Nucleus accumbens (tissue), 56 donors: Measurements from ENCODE around the gene PWWP2A.
"Not testable (repeated sequence)": the region's sequence is repeated elsewhere in the genome, so short reads cannot be mapped to it uniquely, and the experiment has no call there.

ENCODE experiments used
- DNase-seq, 56 donors: peaks; one replicate each; lab custom pipeline; 2025; lab: John Stamatoyannopoulos, UW

PWWP2A gene, protein sequence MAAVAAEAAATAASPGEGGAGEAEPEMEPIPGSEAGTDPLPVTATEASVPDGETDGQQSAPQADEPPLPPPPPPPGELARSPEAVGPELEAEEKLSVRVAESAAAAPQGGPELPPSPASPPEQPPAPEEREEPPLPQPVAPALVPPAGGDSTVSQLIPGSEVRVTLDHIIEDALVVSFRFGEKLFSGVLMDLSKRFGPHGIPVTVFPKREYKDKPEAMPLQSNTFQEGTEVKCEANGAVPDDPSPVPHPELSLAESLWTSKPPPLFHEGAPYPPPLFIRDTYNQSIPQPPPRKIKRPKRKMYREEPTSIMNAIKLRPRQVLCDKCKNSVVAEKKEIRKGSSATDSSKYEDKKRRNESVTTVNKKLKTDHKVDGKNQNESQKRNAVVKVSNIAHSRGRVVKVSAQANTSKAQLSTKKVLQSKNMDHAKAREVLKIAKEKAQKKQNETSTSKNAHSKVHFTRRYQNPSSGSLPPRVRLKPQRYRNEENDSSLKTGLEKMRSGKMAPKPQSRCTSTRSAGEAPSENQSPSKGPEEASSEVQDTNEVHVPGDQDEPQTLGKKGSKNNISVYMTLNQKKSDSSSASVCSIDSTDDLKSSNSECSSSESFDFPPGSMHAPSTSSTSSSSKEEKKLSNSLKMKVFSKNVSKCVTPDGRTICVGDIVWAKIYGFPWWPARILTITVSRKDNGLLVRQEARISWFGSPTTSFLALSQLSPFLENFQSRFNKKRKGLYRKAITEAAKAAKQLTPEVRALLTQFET

DNA sequence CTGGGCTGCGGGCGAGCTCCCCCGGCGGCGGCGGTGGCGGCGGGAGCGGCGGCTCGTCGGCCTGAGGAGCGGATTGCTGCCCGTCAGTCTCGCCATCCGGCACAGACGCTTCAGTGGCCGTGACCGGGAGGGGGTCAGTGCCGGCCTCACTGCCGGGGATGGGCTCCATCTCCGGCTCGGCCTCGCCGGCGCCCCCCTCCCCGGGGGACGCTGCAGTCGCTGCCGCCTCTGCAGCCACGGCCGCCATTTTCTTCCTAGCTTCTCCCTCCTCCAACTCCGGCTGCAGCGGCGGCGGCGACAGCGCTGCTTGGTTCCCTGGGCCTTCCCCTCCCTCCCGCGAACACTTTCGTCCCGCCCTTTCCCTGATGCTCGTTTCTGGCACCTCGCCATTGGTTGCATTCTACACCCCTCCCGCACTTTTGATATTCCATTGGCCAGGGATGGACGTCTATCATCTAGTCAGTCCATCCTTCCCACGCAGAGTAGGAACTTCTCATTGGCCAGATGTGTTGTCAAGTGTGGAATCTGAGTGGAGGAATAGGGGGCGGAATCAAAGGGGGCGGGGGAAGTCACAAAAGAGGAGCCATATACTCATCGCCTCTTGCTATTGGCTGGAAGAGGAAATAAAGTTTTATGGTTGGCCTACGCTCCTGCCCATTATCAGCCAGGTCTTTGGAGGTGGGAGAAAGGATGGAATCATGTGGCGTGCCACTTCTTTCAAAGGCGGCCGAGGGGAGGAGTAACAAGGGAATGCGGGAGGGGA, at the start of gene PWWP2A:
Gene PWWP2A (minus strand): TSS at position 309 of the 763 bp plus-strand sequence. CDS start 62 bp downstream, at position 247.
- DNase-seq, result peak; percentile 82 to 100 (median 99)

DNA sequence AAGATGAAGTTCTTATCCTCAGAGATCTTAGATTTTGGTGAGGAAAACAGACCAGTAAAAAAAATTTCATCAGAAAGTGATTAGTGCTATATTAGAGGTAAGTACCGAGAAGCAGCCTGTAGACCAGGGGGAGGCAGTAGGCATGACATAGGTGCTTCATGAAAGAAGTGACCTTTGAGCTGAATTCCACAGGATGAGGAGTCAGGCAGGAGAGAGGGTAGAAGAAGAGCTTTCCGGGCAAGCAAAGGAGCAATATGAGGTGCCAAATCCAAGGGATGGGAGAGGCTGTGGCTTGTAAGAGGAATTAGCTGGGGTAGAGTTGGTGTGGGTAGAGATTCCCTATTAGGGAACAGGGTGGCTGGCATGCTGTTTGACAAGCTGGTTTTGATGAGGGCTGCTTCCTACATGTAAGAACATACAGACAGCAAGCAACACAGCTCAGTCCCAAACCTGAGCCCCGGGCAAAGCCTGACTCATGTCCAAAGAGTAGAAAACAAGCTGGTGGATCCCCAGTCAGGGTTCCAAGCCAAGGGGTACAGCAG, 48.4 kb upstream of the PWWP2A start:
- DNase-seq, result no peak

DNA sequence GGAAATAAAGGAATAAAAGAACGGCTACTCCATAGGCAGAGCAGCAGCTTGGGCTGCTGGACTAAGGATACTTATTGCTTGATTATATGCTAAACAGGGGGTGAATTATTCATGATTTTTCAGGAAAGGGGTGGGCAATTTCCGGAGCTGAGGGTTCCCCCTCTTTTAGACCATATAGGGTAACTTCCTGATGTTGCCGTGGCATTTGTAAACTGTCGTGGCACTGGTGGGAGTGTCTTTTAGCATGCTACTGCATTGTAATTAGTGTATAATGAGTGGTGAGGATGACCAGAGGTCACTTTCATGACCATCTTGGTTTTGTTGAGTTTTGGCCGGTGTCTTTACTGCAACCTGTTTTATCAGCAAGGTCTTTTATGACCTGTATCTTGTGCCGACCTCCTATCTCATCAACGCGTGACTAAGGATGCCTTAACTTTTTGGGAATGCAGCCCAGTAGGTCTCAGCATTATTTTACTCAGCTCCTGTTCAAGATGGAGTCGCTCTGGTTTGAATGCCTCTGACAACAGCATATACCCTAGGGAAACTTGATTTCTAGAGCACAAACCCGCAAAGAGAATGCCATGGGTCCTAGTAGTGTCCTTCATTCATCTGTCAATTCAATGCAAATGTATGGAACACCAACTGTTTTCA, 47.8 kb upstream of the PWWP2A start:
- DNase-seq, result no peak

DNA sequence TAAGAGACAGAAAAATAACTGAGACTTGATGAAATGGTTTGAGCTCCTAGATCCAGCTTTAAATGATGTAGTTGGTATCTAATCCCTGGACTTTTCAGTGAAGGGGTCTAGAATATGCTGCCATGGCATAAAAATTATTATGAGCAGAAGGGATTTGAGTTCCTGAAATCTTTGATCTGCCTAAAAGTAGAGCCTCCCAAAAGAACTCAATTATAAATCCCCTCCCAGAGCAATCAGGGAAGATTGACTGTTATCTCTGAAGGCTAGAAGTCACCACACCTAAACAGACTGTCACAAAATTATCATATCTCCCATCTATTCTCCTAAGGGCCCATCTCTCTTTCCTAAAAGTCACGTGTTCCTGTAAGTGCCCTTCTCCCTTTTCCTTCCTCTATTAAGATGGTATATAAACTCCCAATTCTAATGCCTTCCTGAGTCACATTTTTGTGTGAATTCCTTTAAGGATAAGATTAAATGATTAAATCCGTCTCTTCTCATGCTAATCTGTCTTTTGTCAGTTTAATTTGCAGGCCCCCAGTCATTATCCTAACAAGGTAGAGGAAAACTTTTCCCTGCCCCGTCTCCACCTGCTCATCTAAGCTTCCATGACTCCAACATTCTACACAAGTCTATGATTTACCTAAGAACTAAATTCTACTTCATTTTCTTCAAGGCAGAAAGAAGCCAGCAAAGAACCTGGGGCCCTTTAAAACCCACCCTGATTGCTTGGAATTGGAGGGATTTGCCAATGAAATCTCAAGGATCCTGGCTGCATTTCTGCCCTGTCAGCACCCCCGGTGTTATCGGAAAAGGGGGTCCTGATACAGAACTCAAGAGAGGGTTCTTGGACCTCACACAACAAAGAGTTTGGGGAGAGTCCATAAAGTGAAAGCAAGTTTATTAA, 47.1 kb upstream of the PWWP2A start:
- no peak for DNase-seq

DNA sequence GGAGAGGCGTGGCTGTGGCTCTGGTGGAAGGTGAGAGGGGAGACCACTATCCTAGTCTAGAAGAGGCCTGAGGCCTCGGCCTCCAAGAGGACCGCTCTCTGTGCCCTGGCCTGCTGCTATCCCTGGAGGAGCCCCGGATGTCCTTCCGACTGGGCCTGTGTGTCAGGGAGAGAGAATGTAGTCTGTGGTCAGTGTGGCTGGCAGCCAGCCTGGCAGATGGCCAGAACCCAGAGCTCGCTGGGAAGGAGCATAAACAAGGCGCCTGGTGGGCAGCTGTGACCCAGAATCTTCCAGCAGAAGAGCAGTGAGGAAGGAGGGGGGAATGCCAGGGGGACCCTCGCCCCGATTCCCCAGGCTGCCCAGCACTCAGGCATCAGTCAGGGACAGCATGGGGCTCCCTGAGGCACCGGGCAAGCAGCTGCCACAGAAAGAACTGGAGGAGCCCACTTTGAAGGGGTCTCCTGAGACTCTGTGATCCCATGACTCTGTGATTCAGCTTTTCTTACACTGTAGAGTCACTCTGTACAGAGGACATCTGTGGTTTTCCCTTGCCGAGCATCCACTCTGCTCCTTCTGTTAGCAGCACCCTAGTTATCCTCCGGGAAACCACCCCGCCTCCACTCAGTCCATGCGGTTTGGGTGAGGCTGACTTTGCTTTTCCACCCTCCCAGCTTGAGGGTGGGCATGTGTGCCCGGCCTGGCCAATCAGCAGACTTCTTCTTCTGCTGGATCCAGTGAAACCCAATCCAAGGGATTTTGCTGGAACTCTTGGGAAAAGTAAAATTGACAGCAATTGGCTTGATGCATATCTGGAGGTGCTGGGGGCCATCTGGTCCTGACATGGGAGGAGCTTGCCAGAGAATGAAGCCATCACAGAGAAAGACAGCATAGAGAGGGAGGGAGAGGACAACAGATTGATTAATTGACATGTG, 46.2 kb upstream of the PWWP2A start:
- peak; percentile 22 to 93 (median 81) for DNase-seq

DNA sequence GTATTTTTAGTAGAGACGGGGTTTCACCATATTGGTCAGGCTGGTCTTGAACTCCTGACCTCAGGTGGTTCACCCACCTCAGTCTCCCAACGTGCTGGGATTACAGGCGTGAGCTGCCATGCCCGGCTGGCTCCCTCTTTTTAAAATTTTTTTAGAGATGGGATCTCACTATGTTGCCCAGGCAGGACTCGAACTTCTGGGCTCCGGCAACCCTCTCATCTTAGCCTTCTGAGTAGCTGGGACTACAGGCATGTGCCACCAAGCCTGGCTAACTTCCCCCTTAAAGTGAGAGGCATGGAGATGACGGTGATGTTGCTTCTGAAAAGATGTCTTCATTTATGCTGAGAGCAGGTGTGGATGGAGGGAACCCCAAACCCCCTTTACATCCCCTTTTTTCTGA, 43.7 kb upstream of the PWWP2A start:
- DNase-seq, result no peak

DNA sequence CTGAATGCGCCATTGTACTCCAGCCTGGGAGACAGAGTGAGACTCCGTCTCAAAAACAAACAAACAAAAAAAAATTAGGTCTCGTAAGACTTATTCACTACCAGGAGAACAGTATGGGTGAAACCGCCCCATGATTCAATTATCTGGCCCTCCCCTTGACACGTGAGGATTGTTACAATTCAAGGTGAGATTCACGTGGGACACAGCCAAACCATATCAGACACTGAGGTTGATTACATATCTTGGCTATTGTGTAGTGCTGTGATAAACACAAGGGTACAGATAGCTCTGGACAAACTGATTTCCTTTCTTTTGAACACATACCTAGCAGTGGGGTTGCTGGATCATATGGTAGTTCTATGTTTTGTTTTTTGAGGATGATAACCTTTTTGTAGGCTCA, 42.4 kb upstream of the PWWP2A start:
- no peak for DNase-seq

DNA sequence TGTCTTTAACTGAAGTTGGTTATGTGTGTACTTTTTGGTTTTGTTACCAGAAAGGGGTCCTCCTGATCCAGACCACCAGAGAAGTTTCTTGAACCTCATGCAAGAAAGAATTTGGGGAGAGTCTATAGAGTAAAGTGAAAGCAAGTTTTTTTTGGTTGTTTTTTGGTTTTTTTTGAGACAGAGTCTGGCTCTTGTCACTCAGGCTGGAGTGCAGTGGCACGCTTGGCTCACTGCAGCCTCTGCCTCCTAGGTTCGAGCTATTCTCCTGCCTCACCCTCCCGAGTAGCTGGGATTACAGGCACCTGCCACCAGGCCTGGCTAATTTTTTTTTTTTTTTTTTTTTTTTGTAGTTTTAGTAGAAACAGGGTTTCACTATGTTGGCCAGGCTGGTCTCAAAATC, 41.6 kb upstream of the PWWP2A start:
- not testable (repeated sequence) for DNase-seq

DNA sequence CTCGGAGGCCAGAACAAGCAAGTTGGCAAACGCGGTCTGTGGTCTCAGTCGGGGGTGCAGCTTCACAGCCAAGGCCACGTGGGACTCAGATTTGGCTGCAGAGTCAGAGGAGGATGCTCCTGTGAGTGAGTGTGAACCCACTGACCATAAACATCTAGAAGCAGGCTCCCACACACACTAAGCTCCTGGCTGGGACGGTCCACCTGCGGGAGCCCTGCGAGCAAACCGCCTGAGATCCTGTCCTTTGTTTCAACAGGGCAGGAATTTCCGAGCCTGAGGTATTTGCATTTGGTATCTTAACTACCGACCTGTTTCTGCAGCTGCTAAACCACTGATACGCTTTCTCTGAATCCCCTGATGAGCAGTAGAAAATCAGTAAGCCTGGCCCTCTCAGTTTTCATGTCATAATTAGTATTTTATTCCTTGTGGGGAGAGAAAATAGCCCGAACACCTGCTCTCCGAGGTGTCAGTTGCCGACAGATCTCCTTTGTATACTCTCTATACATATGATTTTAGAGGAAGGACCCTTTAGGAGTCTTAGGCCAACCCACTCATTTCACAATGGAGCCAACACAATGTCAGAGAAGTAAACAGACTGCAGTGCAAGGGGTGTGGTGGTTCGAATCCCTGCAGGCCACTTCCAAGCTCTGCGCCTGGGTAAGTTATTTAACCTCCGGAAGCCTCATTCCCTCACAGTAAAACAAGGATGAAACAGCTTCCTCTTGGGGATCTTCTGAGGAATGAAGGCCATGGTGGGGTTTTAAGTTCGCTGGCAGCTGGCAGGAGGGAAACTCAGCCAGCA, 40.9 kb upstream of the PWWP2A start:
- DNase-seq, result peak in 1 of 56 donors; percentile 14

DNA sequence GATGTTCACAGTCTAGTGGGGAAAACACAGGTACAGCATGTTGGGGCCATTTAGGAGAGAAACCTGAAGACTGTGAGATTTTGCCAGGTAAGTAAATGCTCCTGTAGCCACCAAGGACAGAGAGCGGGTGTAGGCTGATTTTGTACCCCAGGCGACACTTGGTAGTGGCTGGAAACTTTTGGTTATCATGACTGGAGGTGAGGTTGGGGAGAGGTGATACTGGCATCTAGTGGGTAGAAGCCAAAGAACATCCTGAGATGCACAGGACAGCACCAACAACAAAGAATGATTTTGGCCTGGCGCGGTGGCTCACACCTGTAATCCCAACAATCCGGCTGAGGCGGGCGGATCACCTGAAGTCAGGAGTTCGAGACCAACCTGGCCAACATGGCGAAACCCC, 38.8 kb upstream of the PWWP2A start:
- no peak for DNase-seq

DNA sequence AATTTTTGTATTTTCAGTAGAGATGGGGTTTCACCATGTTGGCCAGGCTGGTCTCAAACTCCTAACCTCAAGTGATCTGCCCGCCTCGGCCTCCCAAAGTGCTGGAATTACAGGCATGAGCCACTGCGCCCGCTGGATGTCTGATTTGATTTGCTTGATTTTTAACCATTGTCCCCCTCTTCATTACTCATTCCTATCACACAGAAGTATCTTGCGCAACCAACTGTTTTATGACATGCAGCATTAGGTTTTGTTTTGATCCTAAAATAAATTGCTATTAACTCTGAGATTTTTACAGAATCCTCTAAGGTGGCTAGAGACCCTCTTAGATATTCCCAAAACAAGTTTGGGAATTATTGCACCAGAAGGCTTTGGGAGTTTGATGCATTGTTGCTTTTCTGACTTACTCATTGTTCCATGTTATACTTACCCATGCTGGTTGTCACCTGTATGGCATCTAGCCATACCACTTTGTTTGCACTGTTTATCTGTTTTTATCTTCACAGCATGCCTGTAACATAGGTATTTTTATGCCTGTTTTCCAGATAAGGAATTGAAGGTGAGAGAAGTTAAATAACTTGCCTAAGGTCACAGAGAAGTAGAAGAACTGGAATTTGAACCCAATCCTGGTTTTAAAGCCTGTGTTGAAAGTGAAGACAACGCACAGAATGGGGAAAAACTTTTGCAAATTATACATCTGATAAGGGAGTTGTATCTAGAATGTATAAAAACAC, 35.9 kb upstream of the PWWP2A start:
- no peak for DNase-seq

DNA sequence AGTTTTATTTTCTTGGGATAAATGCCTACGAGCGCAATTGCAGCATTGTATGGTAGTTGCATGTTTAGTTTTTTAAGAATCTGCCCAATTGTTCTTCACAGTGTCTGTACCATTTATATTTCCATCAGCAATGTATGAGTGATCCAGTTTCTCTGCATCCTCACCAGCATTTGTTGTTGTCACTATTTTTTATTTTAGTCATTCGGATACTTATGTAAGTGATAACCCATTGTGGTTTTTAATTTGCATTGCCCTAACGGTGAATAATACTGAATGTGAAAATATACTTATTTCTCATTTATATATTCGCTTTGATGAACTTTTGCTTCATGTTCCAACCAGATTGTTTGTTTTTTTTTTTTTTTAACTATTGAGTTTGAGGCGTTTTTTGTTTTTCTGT, 33.7 kb upstream of the PWWP2A start:
- no peak for DNase-seq

DNA sequence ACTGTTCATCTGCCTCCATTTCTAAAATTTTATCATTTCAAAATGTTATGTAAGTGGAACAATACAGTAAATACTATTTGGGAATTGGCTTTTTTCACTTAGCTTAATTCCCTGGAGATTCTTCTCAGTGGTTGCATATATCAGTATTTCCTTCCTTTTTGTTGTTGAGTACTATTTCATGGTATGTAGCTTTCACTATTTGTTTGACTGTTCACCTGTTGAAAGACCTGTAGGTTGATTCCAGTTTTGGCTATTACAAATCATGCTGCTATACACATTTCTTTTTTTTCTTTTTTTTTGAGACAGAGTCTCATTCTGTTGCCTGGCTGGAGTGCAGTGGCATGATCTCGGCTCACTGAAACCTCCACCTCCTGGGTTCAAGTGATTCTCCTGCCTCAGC, 33.0 kb upstream of the PWWP2A start:
- DNase-seq, result no peak

DNA sequence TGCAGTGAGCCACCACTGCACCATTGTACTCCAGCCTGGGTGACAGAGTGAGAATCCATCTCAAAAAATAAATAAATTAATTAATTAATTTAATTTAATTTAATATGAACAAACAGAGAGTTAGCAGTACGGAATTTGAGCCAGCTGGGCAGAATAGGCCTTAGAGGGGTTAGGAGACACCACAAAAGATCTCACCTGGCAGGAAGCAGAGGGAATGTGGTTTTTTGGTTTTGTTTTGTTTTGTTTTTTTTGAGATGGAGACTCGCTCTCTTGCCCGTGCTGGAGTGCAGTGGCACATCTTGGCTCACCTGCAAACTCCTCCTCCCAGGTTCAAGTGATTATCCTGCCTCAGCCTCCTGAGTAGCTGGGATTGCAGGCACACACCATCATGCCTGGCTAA, 31.8 kb upstream of the PWWP2A start:
- no peak for DNase-seq

DNA sequence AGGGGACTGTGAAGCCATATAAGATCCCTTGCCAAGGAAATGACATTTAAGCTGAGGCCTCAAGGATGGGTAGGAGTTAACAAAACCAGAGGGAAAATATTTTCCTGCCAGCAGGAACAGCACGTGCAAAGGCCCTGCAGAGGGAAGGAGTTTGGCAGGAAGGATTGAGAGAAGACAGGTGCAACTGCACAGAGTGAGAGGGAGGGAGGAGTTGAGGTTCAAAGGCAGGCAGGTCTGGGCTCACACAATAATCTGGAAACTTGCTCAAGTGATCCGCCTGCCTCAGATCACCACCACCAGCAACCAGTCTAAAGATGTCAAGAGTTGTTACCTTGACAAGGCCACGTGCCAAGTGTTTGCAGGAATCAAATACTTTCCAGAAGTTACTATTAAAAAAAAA, 31.1 kb upstream of the PWWP2A start:
- DNase-seq, result no peak

DNA sequence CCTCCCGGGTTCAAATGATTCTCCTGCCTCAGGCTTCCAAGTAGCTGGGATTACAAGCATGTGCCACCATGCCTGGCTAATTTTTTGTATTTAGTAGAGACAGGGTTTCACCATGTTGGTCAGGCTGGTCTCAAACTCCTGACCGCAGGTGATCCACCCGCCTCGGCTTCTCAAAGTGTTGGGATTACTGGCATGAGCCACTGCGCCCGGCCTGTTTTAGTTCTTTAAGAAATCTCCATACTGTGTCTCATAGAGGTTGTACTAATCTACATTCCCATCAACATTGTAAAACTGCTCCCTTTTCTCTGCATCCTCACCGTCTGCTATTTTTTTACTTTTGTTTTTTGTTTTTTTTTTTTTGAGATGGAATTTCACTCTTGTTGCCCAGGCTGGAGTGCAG, 25.2 kb upstream of the PWWP2A start:
- not testable (repeated sequence) for DNase-seq

DNA sequence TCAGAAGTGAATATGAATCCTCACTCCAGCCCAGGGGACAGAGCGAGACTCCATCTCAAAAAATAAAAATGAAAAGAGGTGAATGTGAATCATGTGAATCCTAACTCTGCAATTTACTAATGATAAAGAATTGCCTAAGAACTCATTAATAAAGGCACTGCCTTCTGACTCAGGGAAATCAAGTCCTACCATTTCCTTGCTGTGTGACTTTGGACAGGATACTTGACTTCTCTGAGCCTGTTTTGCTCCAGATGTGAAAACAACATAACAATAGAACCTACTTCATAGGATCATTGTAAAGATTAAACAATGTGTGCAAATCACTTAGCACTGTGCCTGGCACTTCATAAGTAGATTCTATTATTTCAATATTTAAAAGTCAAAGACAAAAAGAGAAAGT, 15.1 kb upstream of the PWWP2A start:
- DNase-seq, result no peak
